HG03565 (cell line): ENCODE results near the gene MYO1C.

Source experiments
- ATAC-seq: cut with Tn5 transposase; IDR thresholded peaks from one replicate; pipeline ENCODE4 v1.9.1; 2021; ENCODE audit warnings: mild to moderate bottlenecking, moderate library complexity; ENCODE audit not compliant: unreplicated experiment

MYO1C gene

GRCh38 chr17:1486802-1487695 lies 5.4 kb downstream of the MYO1C start:
- no peak for ATAC-seq

GRCh38 chr17:1485423-1486376 lies 6.8 kb downstream of the MYO1C start:
- ATAC-seq = no peak

GRCh38 chr17:1484676-1485422 lies 7.6 kb downstream of the MYO1C start:
- no peak for ATAC-seq

- ATAC-seq = no peak
Observed at GRCh38 chr17:1484060-1484535, 8.4 kb downstream of the MYO1C start.

- ATAC-seq = no peak
Observed at GRCh38 chr17:1482680-1483079, 9.8 kb downstream of the MYO1C start.

DNA sequence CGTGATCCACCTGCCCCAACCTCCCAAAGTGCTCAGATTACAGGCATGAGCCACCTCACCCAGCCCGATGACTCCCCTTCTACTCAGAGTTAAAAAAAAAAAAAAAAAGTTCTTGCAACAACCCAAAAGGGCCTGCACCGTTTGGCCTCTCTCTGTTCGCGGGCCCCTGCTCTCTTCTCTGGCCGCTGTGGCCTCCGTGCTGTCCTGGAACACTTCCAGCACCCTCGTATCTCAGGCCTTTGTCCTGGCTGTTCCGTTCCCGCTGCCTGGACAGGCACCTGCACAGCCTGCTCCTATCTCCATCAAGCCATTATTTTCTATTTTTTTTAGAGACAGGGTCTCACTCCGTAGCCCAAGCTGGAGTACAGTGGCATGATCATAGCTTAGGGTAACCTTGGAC lies 10.8 kb downstream of the MYO1C start:
- ATAC-seq = no peak

- no peak for ATAC-seq
Observed at GRCh38 chr17:1480747-1481465, 11.6 kb downstream of the MYO1C start.

DNA sequence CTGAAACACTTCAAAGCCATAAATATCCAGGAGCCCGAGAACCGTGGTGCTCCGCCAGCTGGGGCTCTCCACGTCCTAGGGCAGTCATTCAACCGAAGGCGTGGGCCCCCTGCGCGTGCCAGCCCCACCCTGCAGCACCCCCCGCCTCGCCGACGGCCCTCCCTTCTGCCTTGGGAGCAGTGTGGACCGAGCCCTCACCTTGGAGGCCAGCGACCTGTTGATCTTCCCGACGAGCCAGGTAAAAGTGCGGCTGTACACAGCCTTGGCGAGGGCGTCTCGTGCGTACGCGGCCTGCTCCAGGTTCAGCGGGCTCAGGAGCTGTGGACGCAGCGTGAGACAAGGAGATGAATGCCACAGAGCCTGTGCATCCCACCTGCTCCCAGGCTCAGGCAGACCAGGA lies 14.1 kb downstream of the MYO1C start:
- no peak for ATAC-seq

- ATAC-seq = no peak
Observed at GRCh38 chr17:1475321-1475854, 17.1 kb downstream of the MYO1C start.

- ATAC-seq = peak; percentile 49
Observed at GRCh38 chr17:1474402-1475189, 17.9 kb downstream of the MYO1C start.

DNA sequence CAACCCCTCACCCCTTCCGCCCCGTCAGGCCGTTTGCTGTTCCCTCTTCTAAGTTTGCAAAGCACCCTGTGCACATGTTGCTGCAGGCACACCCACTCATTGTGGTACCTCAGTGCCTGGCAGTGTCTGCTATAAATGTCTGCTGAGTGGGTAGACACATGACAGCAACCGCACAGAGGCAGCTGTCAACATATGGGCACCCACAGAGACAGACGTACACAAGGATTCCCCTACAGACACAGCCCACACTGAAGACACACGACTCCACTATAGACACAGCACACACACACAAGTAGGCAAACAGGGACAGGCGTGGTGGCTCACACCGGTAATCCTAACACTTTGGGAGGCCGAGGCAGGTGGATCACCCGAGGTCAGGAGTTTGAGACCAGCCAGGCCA lies 18.6 kb downstream of the MYO1C start:
- no peak for ATAC-seq

- ATAC-seq = no peak
Observed at GRCh38 chr17:1473170-1473569, 19.3 kb downstream of the MYO1C start.

DNA sequence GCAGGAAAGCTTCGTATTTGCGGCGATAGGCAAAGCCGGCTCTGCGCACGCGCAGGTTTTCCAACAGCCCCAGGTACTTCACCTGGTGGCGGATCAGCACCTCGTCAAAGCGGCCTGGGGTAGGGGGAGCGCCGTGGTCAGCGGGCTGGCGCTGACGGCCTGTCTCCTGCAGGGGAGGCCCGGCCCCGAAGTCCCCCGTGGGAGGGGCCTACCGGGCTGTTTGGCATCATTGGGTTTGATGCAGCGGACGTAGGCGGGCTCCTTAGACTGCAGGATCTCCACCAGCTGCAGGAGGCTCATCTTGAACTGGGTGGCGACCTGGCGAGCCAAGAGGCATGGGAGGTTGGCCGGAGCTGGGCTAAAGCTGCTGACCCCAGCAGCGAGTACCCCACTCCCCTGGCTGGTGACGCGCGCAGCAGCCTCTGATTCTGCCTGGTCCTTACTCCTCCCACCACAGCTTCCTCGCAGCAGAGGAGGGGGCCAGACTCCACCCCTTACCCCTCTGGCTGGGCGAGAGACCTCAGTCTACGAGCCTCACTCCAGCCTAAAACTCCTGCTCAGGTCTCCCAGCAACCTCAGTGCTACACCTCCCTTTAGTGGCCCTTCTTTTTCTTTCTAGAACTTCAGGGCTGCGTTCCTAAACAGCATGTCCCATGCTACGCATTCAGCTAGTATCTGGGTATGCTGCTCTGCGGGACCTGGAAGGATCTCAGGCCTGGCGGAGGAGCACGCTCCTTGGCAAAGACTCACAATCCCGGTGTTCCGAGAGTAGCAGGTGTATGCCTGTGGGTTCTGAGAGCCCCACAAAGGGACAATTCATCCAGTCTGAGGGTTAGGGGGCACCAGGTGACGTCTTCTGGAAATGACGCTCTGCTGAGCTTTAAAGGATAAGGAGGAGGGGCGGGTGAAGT lies 20.3 kb downstream of the MYO1C start:
- no peak for ATAC-seq

DNA sequence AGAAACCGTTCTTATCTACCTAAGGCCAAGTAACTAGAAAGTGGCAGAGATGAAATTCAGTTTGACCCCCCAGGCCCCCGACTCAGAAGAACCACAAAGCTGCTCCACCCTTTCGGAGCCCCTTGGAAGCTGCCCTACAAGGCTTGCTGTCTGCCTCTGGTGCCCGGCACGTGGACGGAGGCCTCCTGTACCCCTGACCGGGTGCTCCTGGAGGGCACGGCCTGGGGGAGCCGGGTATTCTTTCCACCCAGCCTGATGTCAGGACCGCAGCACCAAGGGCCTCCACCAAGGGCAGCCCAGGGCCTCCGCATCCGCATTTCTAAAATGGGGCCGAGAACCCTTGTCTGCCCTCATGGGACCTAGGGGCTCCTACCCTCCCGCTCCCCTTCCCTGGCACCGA lies 21.0 kb downstream of the MYO1C start:
- no peak for ATAC-seq

DNA sequence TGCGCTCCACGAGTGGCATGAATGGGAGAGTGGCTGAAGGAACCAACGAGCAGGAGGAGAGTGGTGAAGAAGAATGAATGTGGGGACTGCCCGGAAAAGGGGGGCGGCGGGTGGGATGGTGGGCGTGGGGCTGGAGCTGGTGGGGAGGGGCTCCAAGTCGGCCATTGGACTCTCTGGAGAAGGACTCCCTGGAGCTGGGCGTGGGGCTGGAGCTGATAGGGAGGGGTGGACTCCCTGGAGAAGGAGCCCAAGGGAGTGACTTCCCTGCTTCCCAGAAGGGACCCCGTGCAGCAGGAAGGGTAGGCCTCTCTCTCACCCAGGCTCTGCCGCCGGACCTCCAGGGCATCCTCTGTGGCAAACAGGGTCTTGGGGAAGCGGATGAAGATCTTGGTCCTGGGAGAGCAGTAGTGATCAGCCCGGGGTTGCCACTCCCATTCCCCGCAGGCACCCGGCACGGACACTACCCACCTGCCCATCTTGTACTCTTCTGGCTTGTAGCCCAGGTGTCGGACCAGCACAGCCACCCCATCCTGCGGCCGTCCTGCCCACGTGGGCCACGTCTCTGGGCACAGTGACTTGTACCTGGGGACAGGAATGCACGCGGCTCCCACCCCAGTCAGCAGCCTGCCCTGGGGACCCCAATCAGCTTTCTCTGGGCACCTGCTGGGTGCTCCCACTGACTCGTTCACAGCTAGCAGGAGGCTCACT lies 21.6 kb downstream of the MYO1C start:
- no peak for ATAC-seq

DNA sequence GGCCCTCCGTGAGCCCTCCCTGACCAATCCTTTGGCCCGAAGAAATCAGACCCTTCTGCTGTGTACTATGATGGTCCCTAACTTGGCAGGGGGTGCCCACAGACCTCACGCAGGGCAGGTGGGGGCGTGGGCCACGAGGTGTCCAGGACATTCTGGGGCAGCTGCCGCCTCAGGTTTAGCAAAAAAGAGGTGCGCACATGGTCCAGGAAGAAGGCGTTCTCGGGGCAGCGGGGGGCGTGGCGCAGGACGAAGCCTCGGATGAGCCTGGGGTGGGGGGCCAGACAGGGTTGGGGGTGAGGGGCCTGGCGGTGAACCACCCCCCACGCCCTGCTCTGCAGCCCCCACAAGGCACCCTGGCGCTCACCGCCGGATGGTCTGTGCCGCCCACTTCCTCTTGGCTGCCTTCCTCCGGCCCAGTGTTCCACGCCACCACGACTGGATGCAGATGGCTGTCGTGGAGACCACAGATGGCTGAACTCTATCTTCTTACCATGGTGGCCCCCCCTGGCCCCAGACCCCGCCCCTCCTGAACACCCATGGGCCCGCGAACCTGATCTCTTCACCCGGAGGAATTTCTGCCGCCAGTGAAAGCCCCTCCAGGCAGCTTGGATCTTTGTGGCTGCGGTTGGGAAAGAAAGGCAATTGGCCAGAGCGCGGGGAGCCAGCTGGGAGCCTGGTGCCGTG lies 22.3 kb downstream of the MYO1C start:
- ATAC-seq = no peak
